Mesendoderm (in vitro differentiated cells): ENCODE data around the gene RASAL2.

Experiments
- DNase-seq: peaks from one replicate; pipeline ENCODE4 v3.0.0; 2013
- H2AK5ac ChIP-seq: 2 replicates; pipeline ENCODE4 v1.6.1; 2013; ENCODE audit warnings: low read length, inconsistent platforms
- H2BK120ac ChIP-seq: 2 replicates; pipeline ENCODE4 v1.6.1; 2013; ENCODE audit warnings: low read depth, mild to moderate bottlenecking, low read length, moderate library complexity, mixed read lengths
- H2BK15ac ChIP-seq: replicated peaks from 2 replicates; pipeline ENCODE4 v1.6.1; 2013; ENCODE audit warnings: low read depth, mild to moderate bottlenecking, moderate library complexity
- H2BK5ac ChIP-seq: 2 replicates; pipeline ENCODE4 v1.6.1; 2013; ENCODE audit warnings: low read length, inconsistent platforms
- H3K18ac ChIP-seq: 2 replicates; pipeline ENCODE4 v1.6.1; 2013; ENCODE audit warnings: mild to moderate bottlenecking, low read length, mixed read lengths
- H3K23ac ChIP-seq: one replicate; pipeline ENCODE4 v1.6.1; 2013; ENCODE audit warnings: low read length
- H3K27ac ChIP-seq: 2 replicates; pipeline ENCODE4 v1.5.1; 2013; ENCODE audit warnings: low read depth, mild to moderate bottlenecking, inconsistent platforms, low read length, moderate library complexity
- H3K27me3 ChIP-seq: 2 replicates; pipeline ENCODE4 v1.6.1; 2013; ENCODE audit warnings: low read length, control low read depth, mild to moderate bottlenecking, inconsistent platforms; ENCODE audit not compliant: insufficient read depth, poor library complexity
- H3K36me3 ChIP-seq: 2 replicates; pipeline ENCODE4 v1.6.1; 2013; ENCODE audit warnings: low read length, inconsistent platforms; ENCODE audit not compliant: control insufficient read depth, insufficient read depth
- H3K4ac ChIP-seq: one replicate; pipeline ENCODE4 v1.6.1; 2013; ENCODE audit warnings: low read depth, mild to moderate bottlenecking, low read length, moderate library complexity
- H3K4me1 ChIP-seq: 2 replicates; pipeline ENCODE4 v1.6.1; 2013; ENCODE audit warnings: low read depth, low read length, inconsistent platforms; ENCODE audit not compliant: control insufficient read depth
- H3K4me2 ChIP-seq: 2 replicates; pipeline ENCODE4 v1.6.1; 2013; ENCODE audit warnings: low read length
- H3K4me3 ChIP-seq: 2 replicates; pipeline ENCODE4 v1.5.1; 2013; ENCODE audit warnings: mild to moderate bottlenecking, low read length
- H3K56ac ChIP-seq: one replicate; pipeline ENCODE4 v1.6.1; 2013; ENCODE audit warnings: low read length
- H3K79me1 ChIP-seq: 2 replicates; pipeline ENCODE4 v1.6.1; 2013; ENCODE audit warnings: low read length, inconsistent platforms
- H3K79me2 ChIP-seq: 2 replicates; pipeline ENCODE4 v1.6.1; 2013; ENCODE audit warnings: mild to moderate bottlenecking, low read length; ENCODE audit not compliant: control insufficient read depth, insufficient read depth
- H3K9ac ChIP-seq: 2 replicates; pipeline ENCODE4 v1.6.1; 2013; ENCODE audit warnings: low read length, inconsistent platforms
- H4K5ac ChIP-seq: one replicate; pipeline ENCODE4 v1.6.1; 2013; ENCODE audit warnings: low read length
- H4K8ac ChIP-seq: one replicate; pipeline ENCODE4 v1.6.1; 2013; ENCODE audit warnings: low read depth, mild to moderate bottlenecking, control low read depth, low read length, moderate library complexity
- WGBS: extraction: QIAGEN DNeasy Blood & Tissue Kit; methylation state at CpG from one replicate; pipeline ENCODE4 v1.1.7; 2013; ENCODE audit warnings: low lambda C conversion rate, missing lambda C conversion rate; ENCODE audit not compliant: insufficient coverage; ENCODE audit errors: extremely low coverage; 5-methylcytosine and 5-hydroxymethylcytosine counted together

RASAL2 gene

DNA sequence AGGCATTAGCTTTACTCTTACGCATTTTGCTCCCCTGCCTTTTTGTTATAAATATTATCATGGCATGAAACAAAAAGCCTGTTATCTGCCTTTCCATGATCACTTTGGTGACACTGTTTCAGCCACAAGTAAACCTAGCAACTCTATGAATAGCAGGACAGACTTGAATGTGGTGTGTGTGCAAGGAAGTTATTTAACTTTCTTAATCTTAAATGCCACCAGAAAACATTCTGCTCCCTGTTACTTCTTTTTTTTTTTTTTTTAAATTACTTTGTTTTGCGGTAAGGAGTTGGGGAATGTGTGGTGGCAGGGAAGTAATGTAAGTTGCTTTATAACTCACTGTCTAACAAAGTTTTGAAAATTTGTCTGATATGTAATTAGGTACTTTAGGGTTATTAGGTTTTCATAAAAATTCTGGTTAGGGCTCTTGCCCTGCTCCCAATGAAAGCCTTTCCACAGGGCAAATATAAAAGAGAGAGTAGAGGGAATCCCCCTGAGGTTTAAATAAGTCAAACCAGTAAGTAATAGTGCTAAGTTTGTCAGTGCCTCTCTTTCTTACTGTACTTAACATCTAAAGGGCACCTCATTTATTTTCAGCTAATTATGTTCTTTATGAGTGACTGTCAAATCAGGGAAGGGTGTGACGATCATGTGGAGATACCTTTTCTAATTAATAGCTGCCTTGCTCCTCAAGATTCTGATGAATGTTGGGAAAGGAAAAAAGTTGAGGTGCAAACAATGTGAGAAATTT lies 39.5 kb downstream of the RASAL2 start:
- DNase-seq, result no peak
- H3K4me2 ChIP-seq, result no peak overlapping the region
- no peaks in the 10 kb centered on the region for H3K4me1 ChIP-seq
- no peak overlapping the region for H2BK120ac ChIP-seq
- no peak overlapping the region for H3K23ac ChIP-seq
- no peak overlapping the region for H4K8ac ChIP-seq
- no peak overlapping the region for H2AK5ac ChIP-seq
- H3K56ac ChIP-seq, result no peak overlapping the region
- no CpG with 5 or more reads among the region's 3 CpGs for WGBS
- H3K79me2 ChIP-seq, result peaks cover 2% of the 10 kb centered on the region
- H3K18ac ChIP-seq, result no peak overlapping the region
- H3K9ac ChIP-seq, result no peak overlapping the region
- H3K36me3 ChIP-seq, result no peaks in the 10 kb centered on the region
- H2BK5ac ChIP-seq, result no peak overlapping the region
- H2BK15ac ChIP-seq, result no peak overlapping the region
- no peak overlapping the region for H3K4me3 ChIP-seq
- H3K27ac ChIP-seq, result no peak overlapping the region
- peaks cover 3% of the 10 kb centered on the region for H3K79me1 ChIP-seq
- no peaks in the 10 kb centered on the region for H3K27me3 ChIP-seq
- no peak overlapping the region for H3K4ac ChIP-seq
- no peak overlapping the region for H4K5ac ChIP-seq

DNA sequence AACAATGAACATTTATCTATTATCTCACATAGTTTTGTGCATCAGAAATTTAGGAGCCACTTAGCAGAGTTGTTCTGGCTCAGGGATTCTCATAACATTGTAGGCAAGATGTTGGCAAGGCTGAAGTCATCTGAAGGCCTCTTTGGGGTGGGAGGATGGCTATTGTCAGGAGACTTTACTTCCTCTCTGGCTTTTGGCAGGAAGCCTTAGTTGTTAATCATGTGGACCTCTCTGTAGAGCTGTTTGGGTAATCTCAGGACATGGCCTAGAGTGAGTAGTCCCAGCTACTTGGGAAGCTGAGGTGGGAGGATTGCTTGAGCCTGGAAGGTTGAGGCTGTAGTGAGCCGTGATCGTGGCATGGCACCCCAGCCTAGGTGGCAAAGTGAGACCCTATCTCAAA lies 40.2 kb downstream of the RASAL2 start:
- no peak overlapping the region for H3K18ac ChIP-seq
- H3K79me2 ChIP-seq, result no peaks in the 10 kb centered on the region
- no peak overlapping the region for H3K27ac ChIP-seq
- no peak overlapping the region for H3K9ac ChIP-seq
- no CpG with 5 or more reads among the region's 2 CpGs for WGBS
- no peak overlapping the region for H3K4me3 ChIP-seq
- no peak overlapping the region for H4K8ac ChIP-seq
- no peak overlapping the region for H3K4ac ChIP-seq
- DNase-seq, result peak; percentile 31
- H2BK5ac ChIP-seq, result no peak overlapping the region
- no peak overlapping the region for H3K23ac ChIP-seq
- H3K4me2 ChIP-seq, result no peak overlapping the region
- H2BK120ac ChIP-seq, result no peak overlapping the region
- H3K27me3 ChIP-seq, result no peaks in the 10 kb centered on the region
- no peak overlapping the region for H2BK15ac ChIP-seq
- H3K56ac ChIP-seq, result no peak overlapping the region
- H3K36me3 ChIP-seq, result no peaks in the 10 kb centered on the region
- no peak overlapping the region for H2AK5ac ChIP-seq
- H4K5ac ChIP-seq, result no peak overlapping the region
- H3K4me1 ChIP-seq, result no peaks in the 10 kb centered on the region
- H3K79me1 ChIP-seq, result peaks cover 3% of the 10 kb centered on the region

DNA sequence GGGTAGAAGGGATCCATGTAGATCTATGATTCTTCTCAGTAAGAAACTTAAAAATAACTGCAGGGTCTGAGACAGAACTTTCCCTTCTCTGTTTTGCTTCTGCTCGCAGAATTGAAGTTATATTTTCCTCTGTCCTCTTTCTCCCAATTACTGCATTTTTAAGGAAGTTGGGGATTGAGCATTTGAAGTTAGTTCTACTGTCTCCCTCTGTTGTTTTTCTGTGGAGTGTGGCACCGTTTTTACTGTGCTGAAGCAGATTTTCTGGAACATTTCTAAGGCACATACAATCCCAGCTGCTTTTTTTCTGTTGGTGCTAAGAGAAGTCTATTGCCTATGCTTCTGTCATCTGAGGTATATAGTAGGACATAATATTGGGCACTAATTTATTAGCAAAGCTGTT lies 43.3 kb downstream of the RASAL2 start:
- H3K79me2 ChIP-seq, result no peaks in the 10 kb centered on the region

DNA sequence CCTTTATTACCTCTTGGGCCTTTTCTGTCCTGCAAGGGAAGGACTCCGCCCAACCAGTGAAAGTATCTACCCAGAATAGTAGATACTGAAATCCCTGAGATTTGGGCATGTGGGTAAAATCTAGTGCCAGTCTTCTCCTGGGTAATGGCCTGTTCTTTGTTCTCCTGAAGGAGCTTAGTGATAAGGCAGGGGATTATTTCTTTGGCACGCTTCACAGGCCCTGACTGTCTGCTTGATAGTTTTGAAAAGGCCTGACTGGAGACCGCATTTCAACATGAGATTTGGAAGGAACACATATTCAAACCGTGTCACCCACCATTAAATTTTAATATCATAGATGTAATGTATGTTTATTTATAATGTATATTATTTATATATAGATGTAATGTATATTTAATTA lies 48.9 kb downstream of the RASAL2 start:
- no peak overlapping the region for H4K5ac ChIP-seq
- no peak overlapping the region for H3K18ac ChIP-seq
- no peak overlapping the region for H3K9ac ChIP-seq
- H4K8ac ChIP-seq, result no peak overlapping the region
- WGBS, result no CpG with 5 or more reads among the region's 4 CpGs
- H3K4me3 ChIP-seq, result no peak overlapping the region
- H3K4ac ChIP-seq, result no peak overlapping the region
- H2BK15ac ChIP-seq, result no peak overlapping the region
- DNase-seq, result no peak
- H3K79me1 ChIP-seq, result peaks cover 4% of the 10 kb centered on the region
- no peak overlapping the region for H3K27ac ChIP-seq
- no peak overlapping the region for H2AK5ac ChIP-seq
- no peaks in the 10 kb centered on the region for H3K27me3 ChIP-seq
- H3K23ac ChIP-seq, result no peak overlapping the region
- H3K56ac ChIP-seq, result no peak overlapping the region
- no peak overlapping the region for H2BK5ac ChIP-seq
- no peak overlapping the region for H2BK120ac ChIP-seq
- no peaks in the 10 kb centered on the region for H3K36me3 ChIP-seq
- peaks cover 4% of the 10 kb centered on the region for H3K79me2 ChIP-seq
- H3K4me1 ChIP-seq, result no peaks in the 10 kb centered on the region
- no peak overlapping the region for H3K4me2 ChIP-seq

More for the DNA sequence above, 43.3 kb downstream of the RASAL2 start:
- H2AK5ac ChIP-seq, result no peak overlapping the region
- no peak overlapping the region for H3K4me2 ChIP-seq
- H3K4me3 ChIP-seq, result no peak overlapping the region
- H3K4me1 ChIP-seq, result no peaks in the 10 kb centered on the region
- H3K23ac ChIP-seq, result no peak overlapping the region
- H3K36me3 ChIP-seq, result no peaks in the 10 kb centered on the region
- no peak overlapping the region for H2BK120ac ChIP-seq
- WGBS, result no CpG with 5 or more reads among the region's 2 CpGs
- H3K79me1 ChIP-seq, result peaks cover 3% of the 10 kb centered on the region
- H3K56ac ChIP-seq, result no peak overlapping the region
- no peak overlapping the region for H3K18ac ChIP-seq
- H3K27me3 ChIP-seq, result no peaks in the 10 kb centered on the region
- DNase-seq, result no peak
- H2BK5ac ChIP-seq, result no peak overlapping the region
- no peak overlapping the region for H3K4ac ChIP-seq
- no peak overlapping the region for H4K5ac ChIP-seq
- H4K8ac ChIP-seq, result no peak overlapping the region
- H3K27ac ChIP-seq, result no peak overlapping the region
- H2BK15ac ChIP-seq, result no peak overlapping the region
- no peak overlapping the region for H3K9ac ChIP-seq

DNA sequence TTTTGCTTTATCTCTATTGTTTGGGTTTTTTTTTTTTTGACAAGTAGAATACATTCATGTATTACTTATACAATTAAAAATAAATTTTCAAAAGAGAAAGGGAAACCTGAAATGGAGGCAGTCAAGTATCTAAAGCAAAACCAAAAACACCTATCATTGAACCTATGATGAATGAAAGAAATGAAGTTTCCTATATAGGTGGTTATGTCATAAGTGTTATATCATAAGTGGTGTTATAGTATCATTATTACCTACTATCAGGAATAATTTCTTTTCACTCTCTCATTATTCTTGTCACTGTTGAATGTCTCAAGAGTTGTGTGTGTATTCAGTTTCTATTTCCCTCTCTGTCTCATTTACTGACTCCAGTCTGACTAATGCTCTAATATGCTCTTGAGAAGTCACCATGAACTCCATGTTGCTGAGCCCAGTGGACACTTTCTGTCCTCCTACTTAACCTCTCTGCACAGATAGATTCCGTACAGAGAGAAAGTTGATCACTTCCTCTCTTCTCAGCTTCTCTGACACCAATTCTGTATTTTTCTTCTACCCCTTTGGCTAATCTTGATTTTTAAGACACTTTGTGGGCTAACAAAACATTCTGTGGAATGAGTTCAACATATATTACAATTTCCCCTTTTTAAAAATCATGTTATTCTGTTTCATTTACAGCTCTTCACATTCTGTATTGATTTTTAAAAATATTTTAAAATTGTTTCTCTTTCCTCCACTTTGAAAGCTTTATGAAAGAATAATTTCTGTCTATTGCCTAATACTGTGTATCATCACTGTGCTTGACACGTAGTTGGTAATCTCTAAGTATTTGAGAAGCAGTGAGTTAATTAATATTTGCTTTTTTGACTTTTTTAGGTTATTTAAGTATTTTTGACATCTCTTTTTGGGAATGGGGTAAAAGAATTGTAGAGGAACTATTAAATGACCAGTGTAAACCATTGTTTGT lies 50.1 kb downstream of the RASAL2 start:
- Histone ChIP-seq H3K27ac (no peak overlapping the region), H3K56ac (no peak overlapping the region), H3K4me1 (no peaks in the 10 kb centered on the region), H3K4ac (no peak overlapping the region), H3K79me1 (peaks cover 4% of the 10 kb centered on the region), H3K18ac (no peak overlapping the region), H3K4me3 (no peak overlapping the region), H3K27me3 (no peaks in the 10 kb centered on the region), H4K5ac (no peak overlapping the region), H3K23ac (no peak overlapping the region), H3K79me2 (peaks cover 4% of the 10 kb centered on the region), H2BK120ac (no peak overlapping the region), H2BK15ac (no peak overlapping the region), H3K4me2 (no peak overlapping the region), H2BK5ac (no peak overlapping the region), H3K9ac (no peak overlapping the region), H3K36me3 (no peaks in the 10 kb centered on the region), H2AK5ac (no peak overlapping the region), H4K8ac (no peak overlapping the region)
- DNase-seq, result no peak
- no CpG with 5 or more reads among the region's 2 CpGs for WGBS
